B cell (primary cell): ENCODE results near the gene TNXB. TPM values are rescaled to one million over a fixed set of nuclear protein-coding genes. Genes with fewer than 3 reads are reported as not detected.

Experiments used
- ATAC-seq: fragments of 200-7000 bp; cut with Tn5 transposase; one replicate; pipeline ENCODE4 v1.10.0; 2021; ENCODE audit warnings: low read depth, mild to moderate bottlenecking, moderate number of reproducible peaks, moderate library complexity
- CTCF ChIA-PET: fragments of 350-600 bp; sonication (Branson Sonifier 250); formaldehyde crosslinking; loops from one replicate; lab custom pipeline; 2021; ENCODE audit warnings: antibody characterized with exemption, inconsistent platforms; lab: Charles Lee
- POLR2A ChIA-PET: fragments of 350-600 bp; sonication (Branson Sonifier 250); formaldehyde crosslinking; loops from one replicate; lab custom pipeline; 2021; ENCODE audit warnings: antibody characterized with exemption; lab: Charles Lee
- DNase-seq: peaks from one replicate; pipeline ENCODE4 v3.0.0; 2013
- H2AFZ ChIP-seq: 2 replicates; pipeline ENCODE4 v1.6.1; 2012; ENCODE audit warnings: mild to moderate bottlenecking, low read depth, low read length; ENCODE audit not compliant: insufficient read depth, poor library complexity, severe bottlenecking
- H3K27ac ChIP-seq, 2 donors: 1 replicate in 1 of 2; 2 replicates in 1 of 2; pipeline ENCODE4 v1.5.1; 2012 to 2013; ENCODE audit warnings: low read length in 2 of 2, mild to moderate bottlenecking in 2 of 2, moderate library complexity in 1 of 2
- H3K27me3 ChIP-seq, 4 experiments: fragments of 200-600 bp in 1 of 4; sonication (generic) in 1 of 4; replicated peaks in 1 of 4; 1 replicate in 2 of 4; 2 replicates in 2 of 4; pipeline versions ENCODE4 v1.6.1 to v1.7.0; 2013 to 2016; ENCODE audit warnings: low read length in 3 of 4, mild to moderate bottlenecking in 2 of 4, mixed read lengths in 1 of 4, moderate library complexity in 1 of 4; ENCODE audit not compliant: insufficient read depth in 4 of 4, control insufficient read depth in 3 of 4; ENCODE audit errors: control extremely low read depth in 1 of 4
- H3K36me3 ChIP-seq, 2 experiments: replicated peaks in 1 of 2; 1 replicate in 1 of 2; 2 replicates in 1 of 2; pipeline versions ENCODE4 v1.6.1 to v1.7.1; 2013; ENCODE audit warnings: low read length in 1 of 2; ENCODE audit not compliant: insufficient read depth in 2 of 2, control insufficient read depth in 1 of 2; ENCODE audit errors: control extremely low read depth in 1 of 2, extremely low read depth in 1 of 2
- H3K4me1 ChIP-seq, 2 donors: fragments of 200-600 bp in 1 of 2; sonication (generic) in 1 of 2; 1 replicate in 1 of 2; 2 replicates in 1 of 2; pipeline versions ENCODE4 v1.5.1 to v1.6.1; 2013 to 2017; ENCODE audit warnings: low read length in 2 of 2; ENCODE audit not compliant: control insufficient read depth in 2 of 2, insufficient read depth in 2 of 2
- H3K4me2 ChIP-seq: replicated peaks from 2 replicates; pipeline ENCODE3; 2012; ENCODE audit warnings: mild to moderate bottlenecking, low read depth, low read length; ENCODE audit not compliant: poor library complexity, severe bottlenecking
- H3K4me3 ChIP-seq, 5 experiments: fragments of 200-600 bp in 1 of 5; sonication (generic) in 1 of 5; 1 replicate in 3 of 5; 2 replicates in 2 of 5; pipeline versions ENCODE4 v1.5.1 to v1.7.0; 2011 to 2016; ENCODE audit warnings: low read length in 4 of 5, mild to moderate bottlenecking in 4 of 5, low read depth in 2 of 5, control low read depth in 1 of 5, moderate library complexity in 1 of 5; ENCODE audit not compliant: insufficient read depth in 1 of 5; ENCODE audit errors: control extremely low read depth in 1 of 5, extremely low read depth in 1 of 5
- H3K79me2 ChIP-seq: fragments of 200-600 bp; sonication (generic); one replicate; pipeline ENCODE4 v1.6.0; 2016; ENCODE audit warnings: low read length; ENCODE audit not compliant: control insufficient read depth, insufficient read depth
- H3K9ac ChIP-seq: fragments of 200-600 bp; sonication (generic); 2 replicates; pipeline ENCODE4 v1.6.1; 2017; ENCODE audit warnings: mild to moderate bottlenecking, low read length, moderate library complexity
- H3K9me3 ChIP-seq, 3 donors: one replicate each; pipeline versions ENCODE4 v1.6.1 to v1.7.1; 2013; ENCODE audit warnings: low read length in 2 of 3; ENCODE audit not compliant: control insufficient read depth in 2 of 3, insufficient read depth in 1 of 3; ENCODE audit errors: control extremely low read depth in 1 of 3
- H4K20me1 ChIP-seq: 2 replicates; pipeline ENCODE4 v1.6.0; 2012; ENCODE audit warnings: mild to moderate bottlenecking, low read length; ENCODE audit not compliant: insufficient read depth, control insufficient read depth, poor library complexity, severe bottlenecking
- H3K27ac Mint-ChIP-seq: one replicate; pipeline ENCODE4 v1.8.0; 2021; ENCODE audit warnings: mixed read lengths
- H3K27me3 Mint-ChIP-seq: one replicate; pipeline ENCODE4 v1.8.0; 2021; ENCODE audit warnings: mixed read lengths
- H3K4me1 Mint-ChIP-seq: one replicate; pipeline ENCODE4 v1.8.0; 2021; ENCODE audit warnings: mixed read lengths
- H3K4me3 Mint-ChIP-seq: one replicate; pipeline ENCODE4 v1.8.0; 2021; ENCODE audit warnings: mixed read lengths
- H3K9me3 Mint-ChIP-seq: one replicate; pipeline ENCODE4 v1.8.0; 2022; ENCODE audit warnings: mixed read lengths; ENCODE audit not compliant: insufficient read depth
- CTCF ChIP-seq: fragments of 200-600 bp; IDR thresholded peaks from one replicate; pipeline ENCODE4 v1.8.0; 2022; ENCODE audit warnings: antibody characterized with exemption, mild to moderate bottlenecking
- EZH2 ChIP-seq: IDR thresholded peaks from 2 replicates; pipeline ENCODE4 v1.6.1; 2012; ENCODE audit warnings: borderline replicate concordance, low read depth, mild to moderate bottlenecking, moderate library complexity, low read length; ENCODE audit not compliant: insufficient read depth, poor library complexity, severe bottlenecking
- WGBS: methylation state at CpG from one replicate; pipeline ENCODE4 v1.1.5; 2013; ENCODE audit warnings: missing lambda C conversion rate; ENCODE audit not compliant: insufficient coverage; 5-methylcytosine and 5-hydroxymethylcytosine counted together
- intact Hi-C: fragments of 100-400 bp; cut with micrococcal nuclease; formaldehyde crosslinking; loops from one replicate; pipeline ENCODE4 v1.10.0; 2022
- polyA plus RNA-seq: library from polyadenylated mRNA; depleted of rRNA; stranded (reverse); fragments of >200 nt; gene quantifications from 2 replicates; pipeline ENCODE4 v1.2.3, GENCODE V29; 2012
- total RNA-seq, 2 donors: library from RNA; stranded (reverse); fragments of 120-200 nt in 1 of 2; gene quantifications; 1 replicate in 1 of 2; 2 replicates in 1 of 2; pipeline versions ENCODE4 v1.2.3 to v1.2.4, GENCODE V29; 2013 to 2022

The TNXB gene
- total and polyA plus RNA-seq, 2 donors (not counting 1 experiment from before 2014, with no cell fraction given) = 1.4 to 19.0 TPM

- H4K20me1 ChIP-seq = no peaks in the 10 kb centered on the region
- no peak for TF ChIP-seq CTCF
- TF ChIP-seq EZH2 = no peak
- peaks cover 0 to 5% (median 2%) of the 10 kb centered on the region in 4 experiments for H3K27me3 ChIP-seq
- ChIA-PET CTCF (no interaction called here), POLR2A (no interaction called here)
- no peak overlapping the region for H3K27ac ChIP-seq
- H3K9me3 Mint-ChIP-seq = no peaks in the 10 kb centered on the region
- no peak for ATAC-seq
- H3K4me3 ChIP-seq = no peak overlapping the region
- no peak overlapping the region for H2AFZ ChIP-seq
- no peaks in the 10 kb centered on the region for H3K79me2 ChIP-seq
- H3K27ac Mint-ChIP-seq = no peak overlapping the region
- DNase-seq = no peak
- H3K4me2 ChIP-seq = no peak overlapping the region
- H3K36me3 ChIP-seq = no peaks in the 10 kb centered on the region
- intact Hi-C loops = no loop called here
- no peak overlapping the region for H3K4me3 Mint-ChIP-seq
- H3K27me3 Mint-ChIP-seq = peaks cover 20% of the 10 kb centered on the region
- no peaks in the 10 kb centered on the region for H3K9me3 ChIP-seq
- H3K9ac ChIP-seq = no peak overlapping the region
- H3K4me1 Mint-ChIP-seq = no peaks in the 10 kb centered on the region
- no peaks in the 10 kb centered on the region for H3K4me1 ChIP-seq
These were observed 28.3 kb upstream of the TNXB start for GRCh38 chr6:32137454-32137853.

- Histone ChIP-seq H3K4me2 (no peak overlapping the region), H3K27ac (no peak overlapping the region), H3K27me3 (no peaks in the 10 kb centered on the region), H3K36me3 (no peaks in the 10 kb centered on the region), H3K9me3 (no peaks in the 10 kb centered on the region), H2AFZ (no peak overlapping the region), H3K79me2 (peaks cover 5% of the 10 kb centered on the region), H4K20me1 (no peaks in the 10 kb centered on the region), H3K9ac (no peak overlapping the region), H3K4me3 (no peak overlapping the region), H3K4me1 (peaks cover 10 to 18% of the 10 kb centered on the region in 2 donors)
- Mint-ChIP-seq H3K27me3 (peaks cover 7% of the 10 kb centered on the region), H3K4me3 (no peak overlapping the region), H3K27ac (no peak overlapping the region), H3K4me1 (peaks cover 14% of the 10 kb centered on the region), H3K9me3 (no peaks in the 10 kb centered on the region)
- intact Hi-C loops = no loop called here
- CTCF ChIA-PET = interaction anchor here (0.8 kb wide), 1 partner anchor 174 kb away, joined by 3 read pairs; no protein-coding TSS in a partner anchor
- no peak for ATAC-seq
- POLR2A ChIA-PET = no interaction called here
- WGBS = 100% methylated on average over 1 of the region's 4 CpGs
- TF ChIP-seq EZH2 = no peak
- no peak for TF ChIP-seq CTCF
- no peak for DNase-seq
These were observed 24.6 kb upstream of the TNXB start for GRCh38 chr6:32133786-32134185.
